ENCODE data around the gene CCZ1.
"Not testable (repeated sequence)": the region's sequence is repeated elsewhere in the genome, so short reads cannot be mapped to it uniquely, and the experiment has no call there.

CCZ1 gene

GRCh38 chr7:5908835-5909234, 10.3 kb downstream of the CCZ1 start:
- not testable (repeated sequence) for DNase-seq (ENCODE audit: low read depth in 3 of 3)

GRCh38 chr7:5916529-5916928, 18.0 kb downstream of the CCZ1 start:
- DNase-seq (ENCODE audit: low read depth in 3 of 3), result not testable (repeated sequence)

- not testable (repeated sequence) for DNase-seq (ENCODE audit: low read depth in 3 of 3)
These were observed 25.6 kb downstream of the CCZ1 start for GRCh38 chr7:5924180-5924579.

GRCh38 chr7:5924630-5925029, 26.1 kb downstream of the CCZ1 start:
- not testable (repeated sequence) for DNase-seq (ENCODE audit: low read depth in 3 of 3)

GRCh38 chr7:5926263-5926870, 27.8 kb downstream of the CCZ1 start:
- DNase-seq (ENCODE audit: low read depth in 3 of 3), result not testable (repeated sequence)

GRCh38 chr7:5930290-5930689, 31.8 kb downstream of the CCZ1 start:
- not testable (repeated sequence) for DNase-seq (ENCODE audit: low read depth in 3 of 3)

GRCh38 chr7:5931250-5931649, 32.7 kb downstream of the CCZ1 start:
- DNase-seq (ENCODE audit: low read depth in 3 of 3), result not testable (repeated sequence)

- DNase-seq (ENCODE audit: low read depth in 3 of 3), result not testable (repeated sequence)
These were observed 33.5 kb downstream of the CCZ1 start for GRCh38 chr7:5931905-5932644.

- DNase-seq (ENCODE audit: low read depth in 3 of 3), result not testable (repeated sequence)
These were observed 36.5 kb downstream of the CCZ1 start for GRCh38 chr7:5934945-5935450.

- DNase-seq (ENCODE audit: low read depth in 3 of 3), result not testable (repeated sequence)
These were observed 64.7 kb downstream of the CCZ1 start for GRCh38 chr7:5963205-5963604.

GRCh38 chr7:5963810-5964209, 65.3 kb downstream of the CCZ1 start:
- DNase-seq (ENCODE audit: low read depth in 3 of 3), result not testable (repeated sequence)

GRCh38 chr7:5970347-5970911, 71.9 kb downstream of the CCZ1 start, which contains the start of gene RSPH10B:
Gene RSPH10B (minus strand): TSS chr7:5970689. CDS start chr7:5967116, 3,573 bp downstream.
- DNase-seq (ENCODE audit: low read depth in 3 of 3), result not testable (repeated sequence)

- DNase-seq (ENCODE audit: low read depth in 3 of 3), result not testable (repeated sequence)
These were observed 75.0 kb downstream of the CCZ1 start for GRCh38 chr7:5973580-5973979.

Measured in stimulated activated CD4-positive, alpha-beta T cell treated with anti-CD3 and anti-CD28 coated beads, TNF-alpha, amount 100 ng/mL, for 48 hours (primary cell).